GM06990 (cell line): ENCODE measurements around the gene HOXD9.

ENCODE experiments used
- DNase-seq: peaks from one replicate; pipeline ENCODE4 v3.0.0-alpha.2; 2011; ENCODE audit not compliant: insufficient read length; ENCODE audit errors: extremely low read depth
- H3K27me3 ChIP-seq: replicated peaks from 2 replicates; pipeline ENCODE4 v1.6.0; 2011; ENCODE audit warnings: low read length; ENCODE audit not compliant: control insufficient read depth, insufficient read depth
- H3K36me3 ChIP-seq: 2 replicates; pipeline ENCODE4 v1.5.1; 2011; ENCODE audit warnings: low read length; ENCODE audit not compliant: control insufficient read depth, insufficient read depth
- H3K4me3 ChIP-seq: replicated peaks from 2 replicates; pipeline ENCODE4 v1.5.1; 2011; ENCODE audit warnings: low read depth, mild to moderate bottlenecking, control low read depth, low read length
- TF ChIP-seq, protein P1 (sequence below): IDR thresholded peaks from 2 replicates; pipeline ENCODE4 v1.5.1; 2011; ENCODE audit warnings: low read length, control low read depth, mild to moderate bottlenecking, inconsistent platforms; ENCODE audit not compliant: insufficient read depth, poor library complexity, severe bottlenecking

Gene HOXD9

DNA sequence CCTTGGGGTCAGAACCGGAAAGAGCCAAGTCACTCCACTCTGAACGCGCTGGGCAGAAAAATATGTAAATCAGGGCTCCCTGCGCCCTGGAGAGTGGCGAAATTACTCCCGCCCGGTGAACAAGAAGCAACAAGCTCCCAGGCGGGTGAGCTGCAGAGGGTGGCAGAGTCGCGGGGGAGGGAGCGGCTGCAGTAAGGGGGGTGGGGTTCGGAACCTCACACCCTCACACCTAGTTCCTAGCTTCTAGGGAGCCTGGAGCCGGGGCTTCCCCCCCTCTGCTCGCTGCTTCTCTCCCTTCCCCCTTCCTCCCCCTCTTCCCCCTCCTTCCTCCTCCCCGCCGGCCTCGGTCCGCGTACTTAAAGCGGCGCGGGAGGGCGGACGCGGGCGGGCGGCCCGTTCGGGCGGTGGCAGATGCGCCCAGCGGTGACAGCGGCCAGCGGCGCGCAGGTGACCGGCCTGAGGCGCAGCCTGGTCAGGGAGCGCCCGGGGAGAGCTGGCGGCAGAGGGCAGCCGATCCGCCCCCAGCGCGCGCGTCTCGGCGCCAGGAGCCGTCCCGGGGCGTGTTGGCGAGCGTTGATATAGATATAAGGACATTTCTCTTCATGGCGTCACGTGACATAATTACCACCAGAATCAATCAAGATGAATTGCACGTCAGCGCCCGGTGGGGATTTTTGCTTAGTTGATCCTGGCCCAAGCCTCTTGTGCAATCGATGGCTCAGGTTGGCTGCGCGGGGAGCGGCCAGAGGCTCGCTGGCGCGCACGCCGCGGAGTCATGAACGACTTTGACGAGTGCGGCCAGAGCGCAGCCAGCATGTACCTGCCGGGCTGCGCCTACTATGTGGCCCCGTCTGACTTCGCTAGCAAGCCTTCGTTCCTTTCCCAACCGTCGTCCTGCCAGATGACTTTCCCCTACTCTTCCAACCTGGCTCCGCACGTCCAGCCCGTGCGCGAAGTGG, 15.7 kb upstream of the HOXD9 start, which contains the start of gene HOXD11:
Gene HOXD11 (plus strand): TSS at position 700 of the 959 bp plus-strand sequence. CDS start 76 bp downstream, at position 776.
- DNase-seq = no peak
- TF ChIP-seq, protein P1, sequence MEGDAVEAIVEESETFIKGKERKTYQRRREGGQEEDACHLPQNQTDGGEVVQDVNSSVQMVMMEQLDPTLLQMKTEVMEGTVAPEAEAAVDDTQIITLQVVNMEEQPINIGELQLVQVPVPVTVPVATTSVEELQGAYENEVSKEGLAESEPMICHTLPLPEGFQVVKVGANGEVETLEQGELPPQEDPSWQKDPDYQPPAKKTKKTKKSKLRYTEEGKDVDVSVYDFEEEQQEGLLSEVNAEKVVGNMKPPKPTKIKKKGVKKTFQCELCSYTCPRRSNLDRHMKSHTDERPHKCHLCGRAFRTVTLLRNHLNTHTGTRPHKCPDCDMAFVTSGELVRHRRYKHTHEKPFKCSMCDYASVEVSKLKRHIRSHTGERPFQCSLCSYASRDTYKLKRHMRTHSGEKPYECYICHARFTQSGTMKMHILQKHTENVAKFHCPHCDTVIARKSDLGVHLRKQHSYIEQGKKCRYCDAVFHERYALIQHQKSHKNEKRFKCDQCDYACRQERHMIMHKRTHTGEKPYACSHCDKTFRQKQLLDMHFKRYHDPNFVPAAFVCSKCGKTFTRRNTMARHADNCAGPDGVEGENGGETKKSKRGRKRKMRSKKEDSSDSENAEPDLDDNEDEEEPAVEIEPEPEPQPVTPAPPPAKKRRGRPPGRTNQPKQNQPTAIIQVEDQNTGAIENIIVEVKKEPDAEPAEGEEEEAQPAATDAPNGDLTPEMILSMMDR = no peak
- no peaks in the 10 kb centered on the region for H3K36me3 ChIP-seq
- no peak within 1 kb of the TSS for H3K4me3 ChIP-seq
- peaks cover 1% of the 10 kb centered on the region; the same call in 1 of the 2 replicates for H3K27me3 ChIP-seq

DNA sequence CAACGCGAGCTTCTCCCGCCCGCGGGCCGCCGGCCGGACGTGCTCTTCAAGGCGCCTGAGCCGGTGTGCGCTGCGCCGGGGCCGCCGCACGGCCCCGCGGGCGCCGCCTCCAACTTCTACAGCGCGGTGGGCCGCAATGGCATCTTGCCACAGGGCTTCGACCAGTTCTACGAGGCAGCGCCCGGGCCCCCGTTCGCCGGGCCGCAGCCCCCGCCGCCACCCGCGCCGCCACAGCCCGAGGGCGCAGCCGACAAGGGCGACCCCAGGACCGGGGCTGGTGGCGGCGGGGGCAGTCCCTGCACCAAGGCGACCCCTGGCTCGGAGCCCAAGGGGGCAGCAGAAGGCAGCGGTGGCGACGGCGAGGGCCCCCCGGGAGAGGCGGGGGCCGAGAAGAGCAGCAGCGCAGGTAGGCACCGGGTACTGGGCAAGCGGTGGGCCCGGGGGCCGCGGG, 14.8 kb upstream of the HOXD9 start:
- H3K36me3 ChIP-seq = no peaks in the 10 kb centered on the region
- DNase-seq = no peak
- H3K4me3 ChIP-seq = no peak overlapping the region
- TF ChIP-seq, protein P1 = no peak
- H3K27me3 ChIP-seq = peaks cover 3% of the 10 kb centered on the region

DNA sequence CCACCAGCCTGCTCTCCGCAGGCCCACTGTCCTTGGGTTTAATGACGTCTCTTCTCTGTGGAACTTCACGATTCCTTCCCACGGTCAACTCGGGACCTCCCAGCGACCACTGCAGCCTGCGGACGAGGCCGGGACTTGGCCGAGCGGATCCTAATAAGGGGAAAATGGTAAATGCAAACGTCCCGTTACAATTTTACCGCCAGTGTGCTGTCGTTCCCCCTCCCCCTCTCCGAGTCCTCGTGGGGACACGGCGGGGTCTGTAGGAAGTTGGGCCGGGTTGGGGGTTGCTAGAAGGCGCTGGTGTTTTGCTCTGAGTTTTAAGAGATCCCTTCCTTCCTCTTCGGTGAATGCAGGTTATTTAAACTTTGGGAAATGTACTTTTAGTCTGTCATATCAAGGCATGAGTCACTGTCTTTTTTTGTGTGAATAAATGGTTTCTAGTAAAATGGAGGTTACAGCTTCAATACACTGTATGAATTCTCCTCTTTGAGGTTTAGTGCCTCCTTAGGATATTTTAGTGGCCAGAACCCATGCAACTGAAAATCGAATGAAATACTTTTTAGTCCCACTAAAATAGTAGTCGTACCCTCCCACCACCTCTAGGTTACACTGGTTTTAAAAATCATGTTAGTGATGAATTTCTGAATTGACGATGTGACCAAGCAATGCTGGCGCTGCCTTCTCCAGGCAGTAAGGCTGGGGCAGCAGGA, 13.2 kb upstream of the HOXD9 start:
- H3K27me3 ChIP-seq = peaks cover 3% of the 10 kb centered on the region

DNA sequence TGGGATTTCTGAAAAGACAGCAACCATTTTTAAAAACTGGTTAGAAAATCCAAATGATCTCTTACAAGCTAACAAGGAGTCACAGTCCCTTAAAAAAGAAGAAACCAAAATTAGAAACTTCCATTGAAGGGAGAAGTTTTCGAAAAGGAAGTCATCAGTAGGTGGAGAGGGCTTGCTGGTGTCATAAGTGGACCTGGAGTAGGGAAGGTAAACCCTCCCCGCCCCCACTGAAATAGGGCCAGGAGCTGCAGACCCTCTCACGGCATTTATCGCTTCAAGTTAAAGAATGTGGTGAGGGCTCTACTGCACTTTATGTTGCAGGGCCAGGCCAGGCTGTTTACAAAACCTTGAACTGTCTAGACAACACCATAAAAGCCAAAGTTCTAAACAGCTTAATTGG, 12.6 kb upstream of the HOXD9 start:
- DNase-seq = no peak
- H3K4me3 ChIP-seq = no peak overlapping the region
- no peaks in the 10 kb centered on the region for H3K36me3 ChIP-seq
- peaks cover 3% of the 10 kb centered on the region for H3K27me3 ChIP-seq
- TF ChIP-seq, protein P1 = no peak

More for the DNA sequence above, 13.2 kb upstream of the HOXD9 start:
- H3K4me3 ChIP-seq = no peak overlapping the region
- no peaks in the 10 kb centered on the region for H3K36me3 ChIP-seq
- TF ChIP-seq, protein P1 = no peak
- no peak for DNase-seq

DNA sequence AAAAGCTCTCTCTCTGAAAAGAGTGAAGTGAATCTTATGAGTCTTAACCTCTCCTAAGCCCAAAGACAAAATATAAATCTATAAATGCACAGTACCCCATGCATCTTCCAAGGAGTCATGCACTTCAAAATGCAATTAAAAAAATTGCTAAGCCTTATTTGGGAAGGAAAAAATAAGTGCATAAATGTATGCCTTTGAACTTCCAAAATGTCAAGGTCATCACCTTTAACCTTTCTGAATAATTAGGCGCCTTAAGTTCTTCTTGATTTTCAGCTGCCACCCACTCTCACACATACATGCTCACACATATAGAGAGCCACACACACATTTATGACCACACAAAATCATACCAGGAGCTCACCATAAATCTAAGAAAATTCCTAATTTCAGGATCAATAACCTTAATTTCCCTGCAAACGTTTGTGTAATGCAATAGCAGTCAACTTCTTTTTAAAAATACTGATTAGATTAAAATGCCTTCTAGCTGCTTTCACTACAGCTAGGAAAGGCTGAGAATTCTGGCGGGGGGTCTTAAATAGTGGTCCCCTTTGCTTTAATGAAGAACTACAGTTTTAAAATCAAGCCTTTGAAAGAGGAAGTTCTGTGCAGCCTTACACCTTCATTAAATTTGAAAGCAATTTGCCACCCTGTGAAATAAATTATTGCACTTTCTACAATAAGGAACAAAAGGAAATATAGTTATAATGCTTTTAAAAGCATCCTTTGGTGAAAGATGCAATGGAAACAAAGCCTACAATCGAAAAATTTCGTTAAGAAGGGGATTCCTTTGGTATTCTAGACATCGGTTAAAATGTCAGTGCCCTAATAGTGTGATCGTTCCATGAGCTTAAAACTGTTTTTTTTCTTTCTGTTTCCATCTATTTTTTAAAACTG, 11.9 kb upstream of the HOXD9 start:
- H3K36me3 ChIP-seq = no peaks in the 10 kb centered on the region
- DNase-seq = no peak
- TF ChIP-seq, protein P1 = no peak
- H3K4me3 ChIP-seq = no peak overlapping the region
- peaks cover 3% of the 10 kb centered on the region for H3K27me3 ChIP-seq
